Endothelial cell (in vitro differentiated cells): ENCODE data around the gene ATE1. TPM values are rescaled to one million over a fixed set of nuclear protein-coding genes. Genes with fewer than 3 reads are reported as not detected.

Experiments used
- DNase-seq: peaks from one replicate; pipeline ENCODE4 v3.0.0; 2021; ENCODE audit warnings: low spot score
- H3K27ac Mint-ChIP-seq: one replicate; pipeline ENCODE4 v1.8.0; 2021; ENCODE audit warnings: mixed read lengths, inconsistent platforms; ENCODE audit not compliant: unreplicated experiment
- H3K27me3 Mint-ChIP-seq: one replicate; pipeline ENCODE4 v1.8.0; 2021; ENCODE audit warnings: mild to moderate bottlenecking, moderate library complexity, mixed read lengths, inconsistent platforms; ENCODE audit not compliant: unreplicated experiment
- H3K36me3 Mint-ChIP-seq: one replicate; pipeline ENCODE4 v1.8.0; 2021; ENCODE audit warnings: mild to moderate bottlenecking, low read depth, mixed read lengths, inconsistent platforms; ENCODE audit not compliant: unreplicated experiment
- H3K4me1 Mint-ChIP-seq: one replicate; pipeline ENCODE4 v1.8.0; 2021; ENCODE audit warnings: mild to moderate bottlenecking, mixed read lengths, inconsistent platforms; ENCODE audit not compliant: unreplicated experiment
- H3K4me3 Mint-ChIP-seq: one replicate; pipeline ENCODE4 v1.8.0; 2021; ENCODE audit warnings: mild to moderate bottlenecking, mixed read lengths, inconsistent platforms; ENCODE audit not compliant: unreplicated experiment
- H3K9me3 Mint-ChIP-seq: one replicate; pipeline ENCODE4 v1.8.0; 2021; ENCODE audit warnings: mixed read lengths, inconsistent platforms; ENCODE audit not compliant: unreplicated experiment
- total RNA-seq: library from RNA; stranded (reverse); fragmentation: NEBNext Ultra II Directional; extraction: Animal tissue kit (Norgen Biotek cat#: 25700); gene quantifications from one replicate; pipeline ENCODE4 v1.2.1, GENCODE V29; 2021; ENCODE audit not compliant: unreplicated experiment
- TF ChIP-seq, protein P1 (sequence below): fragments of 200-600 bp; sonication (generic); IDR thresholded peaks from one replicate; pipeline ENCODE4 v1.5.0; 2021; ENCODE audit warnings: antibody characterized with exemption; ENCODE audit not compliant: unreplicated experiment

Gene ATE1
- total RNA-seq, 1 donor from 2014 or later, result 36.0 TPM

DNA sequence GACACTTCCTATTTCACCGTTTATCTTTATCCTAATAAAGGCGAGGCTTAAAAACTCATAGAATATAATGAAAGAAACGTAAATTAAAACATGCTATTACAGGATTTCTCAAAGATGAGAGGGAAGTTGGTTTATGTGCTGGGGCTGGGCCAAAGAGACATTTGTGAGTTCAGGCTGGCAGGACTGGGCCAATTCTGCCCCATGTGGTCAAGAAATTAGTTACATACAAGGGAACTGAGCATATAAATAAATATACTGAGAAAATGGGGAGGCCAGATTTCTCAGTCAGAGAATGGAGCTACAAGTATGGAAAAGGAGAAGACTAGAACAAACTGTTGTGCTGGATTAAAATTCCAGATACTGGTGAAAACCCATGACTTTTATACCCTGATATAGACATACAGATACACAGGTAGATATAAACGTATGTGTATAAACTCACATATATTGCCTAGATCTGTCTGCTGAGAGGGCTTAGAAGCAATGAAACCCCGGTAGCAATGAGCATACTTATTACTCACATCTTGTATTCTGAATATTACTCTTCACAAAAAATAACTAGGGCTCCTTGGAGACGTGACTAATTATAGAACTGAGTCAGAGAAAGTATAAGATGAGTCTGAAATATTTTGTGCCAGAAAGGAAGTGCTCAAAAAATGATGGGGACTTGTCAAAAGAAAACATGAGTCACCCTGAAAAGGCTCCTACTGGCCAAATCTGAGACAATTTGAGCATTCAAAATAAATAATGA, 173.9 kb downstream of the ATE1 start:
- H3K4me3 Mint-ChIP-seq, result peak overlapping the region; percentile 52

DNA sequence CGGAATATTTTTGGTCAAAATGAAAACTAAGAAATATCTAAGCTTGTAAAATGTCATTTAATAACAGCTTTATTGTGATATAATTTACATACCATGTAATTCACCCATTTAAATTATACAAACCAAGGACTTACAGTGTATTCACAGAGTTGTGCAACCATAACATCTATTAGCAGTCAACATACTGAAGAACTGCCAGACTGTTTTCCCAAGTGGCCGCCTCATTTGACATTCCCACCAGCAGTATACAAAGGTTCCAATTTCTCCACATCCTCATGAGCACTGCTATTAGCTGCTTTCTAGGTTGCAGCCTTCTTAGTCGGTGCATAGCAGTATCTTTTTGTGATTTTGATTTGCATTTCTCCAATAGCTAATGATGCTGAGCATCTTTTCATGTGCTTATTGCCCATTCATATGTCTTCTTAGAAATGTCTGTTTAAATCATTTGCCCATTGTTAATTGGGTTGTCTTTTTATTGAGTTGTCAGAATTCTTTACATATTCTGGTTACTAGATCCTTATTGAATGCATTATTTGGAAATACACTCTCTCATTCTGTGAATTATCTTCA, 176.6 kb downstream of the ATE1 start:
- H3K27me3 Mint-ChIP-seq, result no peaks in the 10 kb centered on the region
- no peaks in the 10 kb centered on the region for H3K9me3 Mint-ChIP-seq
- TF ChIP-seq, protein P1, sequence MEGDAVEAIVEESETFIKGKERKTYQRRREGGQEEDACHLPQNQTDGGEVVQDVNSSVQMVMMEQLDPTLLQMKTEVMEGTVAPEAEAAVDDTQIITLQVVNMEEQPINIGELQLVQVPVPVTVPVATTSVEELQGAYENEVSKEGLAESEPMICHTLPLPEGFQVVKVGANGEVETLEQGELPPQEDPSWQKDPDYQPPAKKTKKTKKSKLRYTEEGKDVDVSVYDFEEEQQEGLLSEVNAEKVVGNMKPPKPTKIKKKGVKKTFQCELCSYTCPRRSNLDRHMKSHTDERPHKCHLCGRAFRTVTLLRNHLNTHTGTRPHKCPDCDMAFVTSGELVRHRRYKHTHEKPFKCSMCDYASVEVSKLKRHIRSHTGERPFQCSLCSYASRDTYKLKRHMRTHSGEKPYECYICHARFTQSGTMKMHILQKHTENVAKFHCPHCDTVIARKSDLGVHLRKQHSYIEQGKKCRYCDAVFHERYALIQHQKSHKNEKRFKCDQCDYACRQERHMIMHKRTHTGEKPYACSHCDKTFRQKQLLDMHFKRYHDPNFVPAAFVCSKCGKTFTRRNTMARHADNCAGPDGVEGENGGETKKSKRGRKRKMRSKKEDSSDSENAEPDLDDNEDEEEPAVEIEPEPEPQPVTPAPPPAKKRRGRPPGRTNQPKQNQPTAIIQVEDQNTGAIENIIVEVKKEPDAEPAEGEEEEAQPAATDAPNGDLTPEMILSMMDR, result no peak
- no peak overlapping the region for H3K4me3 Mint-ChIP-seq
- no peak for DNase-seq
- H3K36me3 Mint-ChIP-seq, result peaks cover 16% of the 10 kb centered on the region
- H3K4me1 Mint-ChIP-seq, result no peaks in the 10 kb centered on the region
- H3K27ac Mint-ChIP-seq, result no peak overlapping the region

More for the DNA sequence above, 173.9 kb downstream of the ATE1 start:
- H3K36me3 Mint-ChIP-seq, result peaks cover 39% of the 10 kb centered on the region
- H3K4me1 Mint-ChIP-seq, result no peaks in the 10 kb centered on the region
- H3K9me3 Mint-ChIP-seq, result peaks cover 9% of the 10 kb centered on the region
- H3K27ac Mint-ChIP-seq, result no peak overlapping the region
- TF ChIP-seq, protein P1, result peak; percentile 36
- no peaks in the 10 kb centered on the region for H3K27me3 Mint-ChIP-seq
- no peak for DNase-seq

DNA sequence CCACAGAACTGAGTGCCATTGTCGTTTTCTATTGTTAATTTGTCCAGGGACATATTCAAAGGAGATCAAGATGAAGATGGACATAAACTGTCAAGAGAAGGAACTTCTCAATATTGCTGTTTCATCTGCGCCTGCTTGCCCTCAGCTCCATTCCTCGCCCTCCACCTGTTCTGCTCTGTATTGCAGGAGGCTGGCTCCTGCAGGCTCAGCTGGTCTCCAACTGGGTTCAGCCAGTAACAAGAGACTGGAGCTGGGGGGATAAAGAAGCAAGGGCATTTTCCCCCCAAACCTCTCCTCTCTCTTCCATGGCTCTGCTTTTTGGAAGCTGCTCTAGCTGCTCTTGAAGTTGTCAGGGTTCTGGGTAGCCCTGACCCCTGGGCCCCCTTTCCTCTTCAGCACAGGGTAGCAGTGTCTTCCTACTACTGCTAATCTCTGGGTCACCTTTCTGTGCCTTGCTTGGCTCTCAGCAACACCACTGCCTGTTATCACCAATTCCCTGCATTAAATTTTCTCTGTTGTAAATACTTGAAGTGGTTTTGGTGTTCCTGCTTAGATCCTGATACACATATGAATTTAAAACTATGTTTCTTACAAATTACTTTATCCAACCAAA, 180.6 kb downstream of the ATE1 start:
- no peaks in the 10 kb centered on the region for H3K27me3 Mint-ChIP-seq
- no peaks in the 10 kb centered on the region for H3K9me3 Mint-ChIP-seq
- no peak overlapping the region for H3K27ac Mint-ChIP-seq
- peaks cover 7% of the 10 kb centered on the region for H3K36me3 Mint-ChIP-seq
- no peaks in the 10 kb centered on the region for H3K4me1 Mint-ChIP-seq
- no peak for DNase-seq
- TF ChIP-seq, protein P1, result no peak
- H3K4me3 Mint-ChIP-seq, result no peak overlapping the region

DNA sequence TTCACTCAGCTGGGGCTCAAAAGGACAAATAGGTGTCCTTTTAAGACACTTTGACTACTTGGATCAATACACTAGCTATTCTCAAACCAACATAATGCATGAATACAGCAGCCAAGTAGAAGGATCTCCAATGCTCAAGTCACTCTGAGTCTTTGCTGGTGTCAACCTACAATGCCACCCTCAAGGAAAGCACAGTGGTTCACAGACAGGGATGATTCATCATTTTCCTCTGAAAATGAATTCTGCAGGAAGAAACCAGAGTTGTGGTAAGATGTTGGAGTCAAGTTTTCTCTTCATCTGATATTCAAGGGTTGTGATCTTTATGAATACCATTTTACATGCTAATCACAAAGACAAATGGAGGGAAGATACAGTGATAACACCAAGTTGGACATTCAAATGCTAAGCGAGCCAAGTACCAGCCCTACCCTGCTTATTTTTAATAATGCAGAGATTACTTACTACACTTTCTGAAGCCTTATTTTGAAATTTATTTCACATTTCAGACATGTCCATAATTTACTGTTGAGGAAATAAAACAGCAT, 186.5 kb downstream of the ATE1 start:
- TF ChIP-seq, protein P1, result no peak
- Mint-ChIP-seq H3K4me3 (no peak overlapping the region), H3K9me3 (no peaks in the 10 kb centered on the region), H3K4me1 (peaks cover 9% of the 10 kb centered on the region), H3K27ac (no peak overlapping the region), H3K27me3 (no peaks in the 10 kb centered on the region), H3K36me3 (peaks cover 7% of the 10 kb centered on the region)
- no peak for DNase-seq
